ENCODE measurements around the gene GABARAPL2.

DNA sequence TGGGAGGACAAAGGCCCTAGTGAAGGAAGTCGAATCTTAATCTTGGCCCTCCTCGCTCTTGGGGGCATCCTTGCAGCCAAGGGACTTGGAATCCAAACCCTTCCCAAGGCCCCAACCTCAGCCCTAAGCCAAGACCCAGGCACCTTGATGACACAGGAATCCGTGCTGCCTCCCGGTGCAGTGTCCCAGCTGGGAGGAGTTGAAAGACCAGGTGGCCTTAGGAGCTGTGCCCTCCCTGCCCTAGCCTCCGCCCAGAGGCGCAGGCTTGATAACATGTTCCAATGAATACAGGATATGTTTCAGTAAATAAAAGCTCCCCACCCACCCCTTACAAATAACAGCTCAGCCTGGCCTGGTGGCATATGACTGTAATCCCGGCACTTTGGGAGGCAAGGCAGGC, 30.3 kb upstream of the GABARAPL2 start, which contains the start of gene CHST5:
- TF ChIP-seq, protein P1, sequence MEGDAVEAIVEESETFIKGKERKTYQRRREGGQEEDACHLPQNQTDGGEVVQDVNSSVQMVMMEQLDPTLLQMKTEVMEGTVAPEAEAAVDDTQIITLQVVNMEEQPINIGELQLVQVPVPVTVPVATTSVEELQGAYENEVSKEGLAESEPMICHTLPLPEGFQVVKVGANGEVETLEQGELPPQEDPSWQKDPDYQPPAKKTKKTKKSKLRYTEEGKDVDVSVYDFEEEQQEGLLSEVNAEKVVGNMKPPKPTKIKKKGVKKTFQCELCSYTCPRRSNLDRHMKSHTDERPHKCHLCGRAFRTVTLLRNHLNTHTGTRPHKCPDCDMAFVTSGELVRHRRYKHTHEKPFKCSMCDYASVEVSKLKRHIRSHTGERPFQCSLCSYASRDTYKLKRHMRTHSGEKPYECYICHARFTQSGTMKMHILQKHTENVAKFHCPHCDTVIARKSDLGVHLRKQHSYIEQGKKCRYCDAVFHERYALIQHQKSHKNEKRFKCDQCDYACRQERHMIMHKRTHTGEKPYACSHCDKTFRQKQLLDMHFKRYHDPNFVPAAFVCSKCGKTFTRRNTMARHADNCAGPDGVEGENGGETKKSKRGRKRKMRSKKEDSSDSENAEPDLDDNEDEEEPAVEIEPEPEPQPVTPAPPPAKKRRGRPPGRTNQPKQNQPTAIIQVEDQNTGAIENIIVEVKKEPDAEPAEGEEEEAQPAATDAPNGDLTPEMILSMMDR (IDR thresholded peaks at IDR 0.05; ENCODE audit: borderline replicate concordance, extremely low read depth, low read length, poor library complexity, severe bottlenecking) = no peak
- TF ChIP-seq EZH2 (IDR thresholded peaks at IDR 0.05; ENCODE audit: borderline replicate concordance, low read depth, low read length, severe bottlenecking) = no peak

All from DND-41 (cell line).